GM12878 (cell line): Measurements from ENCODE around the gene LGMN. TPM values are rescaled to one million over a fixed set of nuclear protein-coding genes. Genes with fewer than 3 reads are reported as not detected.

Experiments used
- EGR1 ChIP-seq, 2 experiments: IDR thresholded peaks; 1 replicate in 1 of 2; 2 replicates in 1 of 2; pipeline ENCODE4 v1.6.1; 2011 to 2012; ENCODE audit warnings: low read depth in 2 of 2, low read length in 2 of 2, borderline replicate concordance in 1 of 2, mild to moderate bottlenecking in 1 of 2, moderate library complexity in 1 of 2
- EP300 ChIP-seq, 2 experiments: fragments of 150-350 bp in 1 of 2; IDR thresholded peaks; 2 replicates each; pipeline ENCODE4 v1.6.1; 2011 to 2012; ENCODE audit warnings: low read depth in 2 of 2, low read length in 2 of 2, borderline replicate concordance in 1 of 2, improper control_type of control experiment in 1 of 2, inconsistent platforms in 1 of 2; ENCODE audit not compliant: control insufficient read depth in 1 of 2
- FOXM1 ChIP-seq: IDR thresholded peaks from 2 replicates; pipeline ENCODE4 v1.6.1; 2012; ENCODE audit warnings: low read depth, mild to moderate bottlenecking, inconsistent platforms, low read length, moderate library complexity
- LARP7 ChIP-seq: fragments of 450-650 bp; IDR thresholded peaks from 2 replicates; pipeline ENCODE4 v1.6.1; 2017; ENCODE audit warnings: mild to moderate bottlenecking
- MTA2 ChIP-seq: fragments of 450-650 bp; IDR thresholded peaks from 2 replicates; pipeline ENCODE4 v1.6.1; 2016; ENCODE audit warnings: low read depth, mild to moderate bottlenecking, moderate library complexity
- RBBP5 ChIP-seq: fragments of 200-600 bp; sonication (generic); conservative IDR thresholded peaks from 2 replicates; pipeline ENCODE4 v1.6.1; 2016
- RELA ChIP-seq: fragments of 450-650 bp; IDR thresholded peaks from 2 replicates; pipeline ENCODE4 v1.8.0; 2014; ENCODE audit warnings: borderline replicate concordance; ENCODE audit not compliant: partially characterized antibody
- SIN3A ChIP-seq: IDR thresholded peaks from 2 replicates; pipeline ENCODE4 v1.6.1; 2012; ENCODE audit warnings: low read depth, low read length, improper control_type of control experiment
- SIX5 ChIP-seq: IDR thresholded peaks from 2 replicates; pipeline ENCODE4 v1.6.1; 2011; ENCODE audit warnings: mild to moderate bottlenecking, low read depth, low read length, moderate library complexity; ENCODE audit not compliant: severe bottlenecking
- SRF ChIP-seq, 2 experiments: IDR thresholded peaks; 2 replicates each; pipeline ENCODE4 v1.6.1; 2011; ENCODE audit warnings: low read depth in 2 of 2, low read length in 2 of 2, mild to moderate bottlenecking in 1 of 2, moderate library complexity in 1 of 2
- TCF3 ChIP-seq: IDR thresholded peaks from 2 replicates; pipeline ENCODE4 v1.6.1; 2012; ENCODE audit warnings: low read depth, mild to moderate bottlenecking, low read length, borderline replicate concordance; ENCODE audit not compliant: insufficient read depth
- ZBED1 ChIP-seq: IDR thresholded peaks from 2 replicates; pipeline ENCODE4 v1.6.1; 2016; ENCODE audit warnings: borderline replicate concordance
- ZNF24 ChIP-seq: fragments of 450-650 bp; IDR thresholded peaks from 2 replicates; pipeline ENCODE4 v1.6.1; 2017; ENCODE audit warnings: antibody characterized with exemption, mild to moderate bottlenecking
- ZNF384 ChIP-seq: IDR thresholded peaks from 2 replicates; pipeline ENCODE4 v1.6.1; 2012; ENCODE audit warnings: low read depth, mild to moderate bottlenecking, low read length, improper control_type of control experiment, borderline replicate concordance
- ZNF622 ChIP-seq: fragments of 450-650 bp; IDR thresholded peaks from 2 replicates; pipeline ENCODE4 v1.6.1; 2017; ENCODE audit warnings: mild to moderate bottlenecking, inconsistent platforms
- polyA plus RNA-seq, 11 experiments: library from polyadenylated mRNA; depleted of rRNA in 4 of 11; unstranded in 6 of 11; stranded (reverse) in 5 of 11; fragments of >200 nt; fragmentation: Nextera tagmentation in 4 of 11; fragmentation: Illumina TruSeq in 1 of 11; extraction: Ambion mirVana in 4 of 11; extraction: Trizol in 1 of 11; gene quantifications; 1 replicate in 1 of 11; 2 replicates in 10 of 11; pipeline versions ENCODE4 v1.2.1 to v1.2.3, GENCODE V29; 2011 to 2016; ENCODE audit warnings: inconsistent platforms in 2 of 11, missing spikeins in 2 of 11, low read depth in 1 of 11
- total RNA-seq, 4 experiments: library from RNA; depleted of rRNA in 3 of 4; stranded (reverse); fragments of >200 nt in 3 of 4; fragmentation: Illumina TruSeq in 1 of 4; extraction: Trizol in 1 of 4; gene quantifications; 2 replicates each; pipeline versions ENCODE4 v1.2.1 to v1.2.3, GENCODE V29; 2013 to 2021
- TF ChIP-seq, protein P1 (sequence below): fragments of 450-650 bp; formaldehyde crosslinking; IDR thresholded peaks from 2 replicates; pipeline ENCODE4 v1.5.0; 2022; ENCODE audit warnings: mild to moderate bottlenecking, missing genetic modification characterization
- TF ChIP-seq, protein P2 (sequence below): fragments of 450-650 bp; formaldehyde crosslinking; IDR thresholded peaks from 2 replicates; pipeline ENCODE4 v1.4.0; 2020; ENCODE audit warnings: mild to moderate bottlenecking, moderate library complexity
- TF ChIP-seq, protein P3 (sequence below): fragments of 450-650 bp; IDR thresholded peaks from 2 replicates; pipeline ENCODE4 v1.6.1; 2017; ENCODE audit warnings: low read depth, mild to moderate bottlenecking, moderate library complexity
- TF ChIP-seq, protein P4 (sequence below): IDR thresholded peaks from 2 replicates; pipeline ENCODE4 v1.6.1; 2011; ENCODE audit warnings: borderline replicate concordance, low read depth, mild to moderate bottlenecking, moderate library complexity, low read length; ENCODE audit not compliant: insufficient read depth, poor library complexity, severe bottlenecking

The LGMN gene
- total and polyA plus RNA-seq, 10 of the 15 experiments (the other 5 are each of a cell fraction or from before 2014, with no cell fraction given), result 0.71 to 192 (median 3.9) TPM

DNA sequence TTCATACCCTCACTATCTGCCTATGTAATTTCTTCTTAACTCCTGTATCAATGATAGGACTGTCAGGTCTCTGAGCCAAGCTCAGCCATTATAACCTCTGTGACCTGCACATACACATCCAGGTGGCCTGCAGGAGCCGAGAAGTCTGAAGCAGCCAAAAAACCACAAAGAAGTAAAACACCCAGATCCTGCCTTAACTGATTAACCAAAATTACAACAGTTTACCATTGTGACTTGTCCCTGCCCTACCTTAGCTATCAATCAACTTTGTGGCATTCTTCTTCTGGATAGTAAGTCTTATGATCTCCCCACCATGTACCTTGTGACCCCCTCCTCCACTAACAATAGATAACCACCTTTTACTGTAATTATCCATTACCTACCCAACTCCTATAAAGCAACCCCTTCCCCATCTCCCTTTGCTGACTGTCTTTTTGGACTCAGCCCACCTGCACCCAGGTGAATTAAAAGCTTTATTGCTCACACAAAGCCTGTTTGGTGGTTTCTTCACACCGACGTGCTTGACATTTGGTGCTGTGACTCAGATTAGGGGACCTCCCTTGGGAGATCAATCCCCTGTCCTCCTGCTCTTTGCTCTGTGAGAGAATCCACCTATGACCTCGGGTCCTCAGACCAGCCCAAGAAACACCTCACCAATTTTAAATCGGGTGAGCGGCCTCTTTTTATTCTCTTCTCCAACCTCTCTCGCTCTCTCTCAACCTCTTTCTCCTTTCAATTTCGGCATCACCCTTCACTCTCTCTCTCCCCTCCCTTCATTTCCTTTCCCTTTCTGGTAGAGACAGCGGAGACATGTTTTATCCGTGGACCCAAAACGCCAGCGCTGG lies 11.5 kb upstream of the LGMN start (continued):
- TF ChIP-seq RELA (no peak), EP300 (IDR thresholded peaks at IDR 0.05; ENCODE audit: borderline replicate concordance in 1 of 2, control insufficient read depth in 1 of 2, low read depth in 2 of 2, low read length in 2 of 2) (peak; percentile 45 to 50; a peak in 1 of 4 replicates), SRF (IDR thresholded peaks at IDR 0.05; ENCODE audit: low read depth in 2 of 2, low read length in 2 of 2) (no peak), SIX5 (no peak), MTA2 (peak; percentile 81), EGR1 (IDR thresholded peaks at IDR 0.05; ENCODE audit: borderline replicate concordance in 1 of 2, low read depth in 2 of 2, low read length in 2 of 2) (no peak), FOXM1 (no peak), RBBP5 (no peak), ZNF384 (no peak), ZNF622 (no peak), SIN3A (no peak), ZNF24 (no peak), LARP7 (no peak), TCF3 (0 out of 2 replicates have a peak, but pooled peaks have one; percentile 55), ZBED1 (no peak)
- TF ChIP-seq, protein P1, sequence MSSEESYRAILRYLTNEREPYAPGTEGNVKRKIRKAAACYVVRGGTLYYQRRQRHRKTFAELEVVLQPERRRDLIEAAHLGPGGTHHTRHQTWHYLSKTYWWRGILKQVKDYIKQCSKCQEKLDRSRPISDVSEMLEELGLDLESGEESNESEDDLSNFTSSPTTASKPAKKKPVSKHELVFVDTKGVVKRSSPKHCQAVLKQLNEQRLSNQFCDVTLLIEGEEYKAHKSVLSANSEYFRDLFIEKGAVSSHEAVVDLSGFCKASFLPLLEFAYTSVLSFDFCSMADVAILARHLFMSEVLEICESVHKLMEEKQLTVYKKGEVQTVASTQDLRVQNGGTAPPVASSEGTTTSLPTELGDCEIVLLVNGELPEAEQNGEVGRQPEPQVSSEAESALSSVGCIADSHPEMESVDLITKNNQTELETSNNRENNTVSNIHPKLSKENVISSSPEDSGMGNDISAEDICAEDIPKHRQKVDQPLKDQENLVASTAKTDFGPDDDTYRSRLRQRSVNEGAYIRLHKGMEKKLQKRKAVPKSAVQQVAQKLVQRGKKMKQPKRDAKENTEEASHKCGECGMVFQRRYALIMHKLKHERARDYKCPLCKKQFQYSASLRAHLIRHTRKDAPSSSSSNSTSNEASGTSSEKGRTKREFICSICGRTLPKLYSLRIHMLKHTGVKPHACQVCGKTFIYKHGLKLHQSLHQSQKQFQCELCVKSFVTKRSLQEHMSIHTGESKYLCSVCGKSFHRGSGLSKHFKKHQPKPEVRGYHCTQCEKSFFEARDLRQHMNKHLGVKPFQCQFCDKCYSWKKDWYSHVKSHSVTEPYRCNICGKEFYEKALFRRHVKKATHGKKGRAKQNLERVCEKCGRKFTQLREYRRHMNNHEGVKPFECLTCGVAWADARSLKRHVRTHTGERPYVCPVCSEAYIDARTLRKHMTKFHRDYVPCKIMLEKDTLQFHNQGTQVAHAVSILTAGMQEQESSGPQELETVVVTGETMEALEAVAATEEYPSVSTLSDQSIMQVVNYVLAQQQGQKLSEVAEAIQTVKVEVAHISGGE (CRISPR knock-in tag), result no peak
- TF ChIP-seq, protein P2, sequence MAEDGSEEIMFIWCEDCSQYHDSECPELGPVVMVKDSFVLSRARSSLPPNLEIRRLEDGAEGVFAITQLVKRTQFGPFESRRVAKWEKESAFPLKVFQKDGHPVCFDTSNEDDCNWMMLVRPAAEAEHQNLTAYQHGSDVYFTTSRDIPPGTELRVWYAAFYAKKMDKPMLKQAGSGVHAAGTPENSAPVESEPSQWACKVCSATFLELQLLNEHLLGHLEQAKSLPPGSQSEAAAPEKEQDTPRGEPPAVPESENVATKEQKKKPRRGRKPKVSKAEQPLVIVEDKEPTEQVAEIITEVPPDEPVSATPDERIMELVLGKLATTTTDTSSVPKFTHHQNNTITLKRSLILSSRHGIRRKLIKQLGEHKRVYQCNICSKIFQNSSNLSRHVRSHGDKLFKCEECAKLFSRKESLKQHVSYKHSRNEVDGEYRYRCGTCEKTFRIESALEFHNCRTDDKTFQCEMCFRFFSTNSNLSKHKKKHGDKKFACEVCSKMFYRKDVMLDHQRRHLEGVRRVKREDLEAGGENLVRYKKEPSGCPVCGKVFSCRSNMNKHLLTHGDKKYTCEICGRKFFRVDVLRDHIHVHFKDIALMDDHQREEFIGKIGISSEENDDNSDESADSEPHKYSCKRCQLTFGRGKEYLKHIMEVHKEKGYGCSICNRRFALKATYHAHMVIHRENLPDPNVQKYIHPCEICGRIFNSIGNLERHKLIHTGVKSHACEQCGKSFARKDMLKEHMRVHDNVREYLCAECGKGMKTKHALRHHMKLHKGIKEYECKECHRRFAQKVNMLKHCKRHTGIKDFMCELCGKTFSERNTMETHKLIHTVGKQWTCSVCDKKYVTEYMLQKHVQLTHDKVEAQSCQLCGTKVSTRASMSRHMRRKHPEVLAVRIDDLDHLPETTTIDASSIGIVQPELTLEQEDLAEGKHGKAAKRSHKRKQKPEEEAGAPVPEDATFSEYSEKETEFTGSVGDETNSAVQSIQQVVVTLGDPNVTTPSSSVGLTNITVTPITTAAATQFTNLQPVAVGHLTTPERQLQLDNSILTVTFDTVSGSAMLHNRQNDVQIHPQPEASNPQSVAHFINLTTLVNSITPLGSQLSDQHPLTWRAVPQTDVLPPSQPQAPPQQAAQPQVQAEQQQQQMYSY, result no peak
- TF ChIP-seq, protein P3, sequence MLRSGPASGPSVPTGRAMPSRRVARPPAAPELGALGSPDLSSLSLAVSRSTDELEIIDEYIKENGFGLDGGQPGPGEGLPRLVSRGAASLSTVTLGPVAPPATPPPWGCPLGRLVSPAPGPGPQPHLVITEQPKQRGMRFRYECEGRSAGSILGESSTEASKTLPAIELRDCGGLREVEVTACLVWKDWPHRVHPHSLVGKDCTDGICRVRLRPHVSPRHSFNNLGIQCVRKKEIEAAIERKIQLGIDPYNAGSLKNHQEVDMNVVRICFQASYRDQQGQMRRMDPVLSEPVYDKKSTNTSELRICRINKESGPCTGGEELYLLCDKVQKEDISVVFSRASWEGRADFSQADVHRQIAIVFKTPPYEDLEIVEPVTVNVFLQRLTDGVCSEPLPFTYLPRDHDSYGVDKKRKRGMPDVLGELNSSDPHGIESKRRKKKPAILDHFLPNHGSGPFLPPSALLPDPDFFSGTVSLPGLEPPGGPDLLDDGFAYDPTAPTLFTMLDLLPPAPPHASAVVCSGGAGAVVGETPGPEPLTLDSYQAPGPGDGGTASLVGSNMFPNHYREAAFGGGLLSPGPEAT, result peak; percentile 38; the same call in 1 of the 2 replicates
- TF ChIP-seq, protein P4, sequence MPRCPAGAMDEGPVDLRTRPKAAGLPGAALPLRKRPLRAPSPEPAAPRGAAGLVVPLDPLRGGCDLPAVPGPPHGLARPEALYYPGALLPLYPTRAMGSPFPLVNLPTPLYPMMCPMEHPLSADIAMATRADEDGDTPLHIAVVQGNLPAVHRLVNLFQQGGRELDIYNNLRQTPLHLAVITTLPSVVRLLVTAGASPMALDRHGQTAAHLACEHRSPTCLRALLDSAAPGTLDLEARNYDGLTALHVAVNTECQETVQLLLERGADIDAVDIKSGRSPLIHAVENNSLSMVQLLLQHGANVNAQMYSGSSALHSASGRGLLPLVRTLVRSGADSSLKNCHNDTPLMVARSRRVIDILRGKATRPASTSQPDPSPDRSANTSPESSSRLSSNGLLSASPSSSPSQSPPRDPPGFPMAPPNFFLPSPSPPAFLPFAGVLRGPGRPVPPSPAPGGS, result no peak
